ENCODE measurements around the gene FLCN.

DNA sequence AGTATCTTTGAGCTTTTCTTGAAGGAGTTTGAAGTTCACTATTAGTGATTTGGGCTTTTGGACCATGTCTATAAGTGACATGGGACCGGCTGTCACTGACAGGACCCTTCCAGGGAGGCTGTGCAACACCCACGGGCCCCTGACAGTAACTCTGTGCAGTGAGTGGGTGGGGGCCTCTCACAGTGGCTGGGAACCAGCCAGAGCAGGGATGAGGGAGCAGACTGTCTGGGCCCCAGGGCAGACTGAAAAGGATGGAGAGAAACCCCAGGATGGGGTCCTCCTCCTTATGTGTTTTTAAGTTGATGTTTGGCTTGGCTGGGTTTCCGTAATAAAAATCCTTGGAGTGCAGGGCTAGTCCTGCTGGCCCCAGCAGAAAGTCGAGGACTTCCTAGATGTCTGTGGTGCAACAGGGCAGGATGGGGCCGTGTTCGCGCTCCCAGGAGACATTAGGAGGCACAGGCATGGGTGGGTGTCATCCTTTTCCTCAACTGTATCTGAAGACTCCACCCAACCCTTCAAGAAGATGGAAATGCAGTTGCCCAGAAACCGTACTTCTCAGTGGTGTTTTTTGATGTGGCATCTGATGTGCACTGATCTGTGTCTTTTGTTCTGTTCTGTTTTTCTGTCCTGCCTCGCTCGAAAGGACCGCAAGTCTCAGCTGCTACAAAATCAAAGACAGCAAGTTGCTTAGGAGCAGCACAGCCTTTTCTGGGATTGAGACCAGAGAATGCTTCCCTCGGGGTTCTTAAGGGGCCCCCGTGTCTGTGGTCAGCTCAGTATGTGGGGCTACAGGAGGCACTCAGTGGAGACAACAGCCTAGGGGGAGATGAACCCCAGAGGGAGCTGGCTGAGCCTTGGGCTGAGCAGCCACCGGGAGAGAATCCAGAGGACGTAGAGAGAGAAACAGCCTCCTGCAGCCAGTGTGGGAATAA is 55.0 kb downstream of the FLCN start:
- TF ChIP-seq YY1 (IDR thresholded peaks at IDR 0.05; ENCODE audit: insufficient read depth, insufficient read length) = no peak
- no peak for TF ChIP-seq ZNF274 (IDR thresholded peaks at IDR 0.05; ENCODE audit: low read depth, low read length)
